Measurements from ENCODE around the gene MRPL43.

The MRPL43 gene

DNA sequence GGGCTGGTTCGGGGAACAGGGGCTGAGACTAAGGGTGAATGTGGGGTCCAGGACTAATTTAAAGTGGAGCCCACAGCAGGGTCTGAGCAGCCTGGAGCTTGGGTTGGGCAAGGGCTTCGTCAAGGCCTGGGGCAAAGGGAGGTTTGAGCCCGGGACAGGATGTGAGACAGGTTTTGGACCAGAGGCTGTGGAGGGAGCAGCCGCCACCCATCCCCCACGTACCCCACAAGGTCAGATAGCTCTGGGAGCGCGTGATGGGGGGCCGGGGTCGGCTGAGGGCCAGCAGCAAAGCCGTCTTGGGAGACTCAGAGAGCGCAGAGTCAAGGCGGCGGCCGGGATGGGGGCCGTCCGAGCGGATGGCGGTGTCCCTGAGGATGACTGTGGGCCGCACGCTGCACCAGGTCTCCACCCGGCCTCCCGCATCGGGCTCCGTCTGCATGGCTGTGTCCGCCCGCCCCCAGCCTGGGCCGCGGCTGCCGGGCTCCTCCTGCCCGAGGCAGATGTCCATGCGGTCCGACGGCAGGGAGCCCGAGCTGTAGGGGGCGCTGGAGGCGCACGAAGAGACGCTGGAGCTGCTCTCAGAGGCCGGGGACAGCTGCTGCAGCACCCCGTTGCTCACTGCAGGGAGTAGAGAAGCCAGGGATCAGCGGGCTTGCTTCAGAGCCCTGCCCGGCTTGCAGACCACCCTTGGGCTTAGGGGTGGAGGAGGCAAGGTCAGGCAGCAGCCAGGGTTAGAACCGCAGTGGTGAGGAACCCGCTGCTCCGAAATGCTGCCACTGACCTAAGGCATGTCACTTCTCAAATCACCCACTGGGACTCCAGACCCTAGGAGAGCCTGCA lies 31.5 kb upstream of the MRPL43 start:
- H3K9me3 ChIP-seq (ENCODE audit: control insufficient read depth, low read length) = no peaks in the 10 kb centered on the region
- H3K4me1 ChIP-seq (ENCODE audit: control insufficient read depth, insufficient read depth, low read length) = peaks cover 14% of the 10 kb centered on the region
- no peaks in the 10 kb centered on the region for H3K36me3 ChIP-seq (ENCODE audit: control insufficient read depth, insufficient read depth, low read length)
- H3K27ac ChIP-seq (ENCODE audit: insufficient read depth, low read depth, low read length, poor library complexity, severe bottlenecking) = no peak overlapping the region
- 8 to 9% methylated on average over 45 of the region's 45 CpGs for WGBS, 2 experiments
- peak overlapping the region; percentile 9 for H3K4me3 ChIP-seq (ENCODE audit: insufficient read depth, low read depth, low read length)
- H3K27me3 ChIP-seq (ENCODE audit: control insufficient read depth, insufficient read depth, low read length, poor library complexity, severe bottlenecking) = peaks cover 59% of the 10 kb centered on the region

DNA sequence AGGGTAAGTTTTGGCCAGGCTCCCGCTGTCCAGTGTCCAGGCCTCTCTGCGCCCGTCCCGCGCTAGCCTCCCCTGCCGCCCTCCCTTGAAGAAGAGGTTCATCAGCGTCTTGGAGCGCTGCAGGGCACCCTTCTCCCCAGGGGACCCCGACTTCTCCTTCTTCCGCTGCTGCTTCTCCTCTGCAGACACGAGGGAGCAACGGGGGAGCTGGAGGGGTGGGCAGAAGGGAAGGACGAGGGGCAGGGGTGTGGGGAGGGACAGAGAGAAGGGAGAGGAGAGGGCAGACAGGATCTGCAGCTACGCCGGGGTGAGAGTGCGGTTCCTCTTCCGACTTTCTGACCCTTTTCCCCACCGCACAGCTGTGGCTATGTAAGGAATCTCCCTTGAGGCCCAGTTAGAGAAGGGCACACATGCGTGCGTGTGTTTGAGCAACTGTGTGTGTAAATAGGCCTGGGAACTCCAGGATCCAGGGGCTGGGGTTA lies 30.9 kb upstream of the MRPL43 start:
- Histone ChIP-seq H3K27me3 (ENCODE audit: control insufficient read depth, insufficient read depth, low read length, poor library complexity, severe bottlenecking) (peaks cover 59% of the 10 kb centered on the region), H3K4me1 (ENCODE audit: control insufficient read depth, insufficient read depth, low read length) (peaks cover 14% of the 10 kb centered on the region), H3K4me3 (ENCODE audit: insufficient read depth, low read depth, low read length) (no peak overlapping the region), H3K9me3 (ENCODE audit: control insufficient read depth, low read length) (no peaks in the 10 kb centered on the region), H3K27ac (ENCODE audit: insufficient read depth, low read depth, low read length, poor library complexity, severe bottlenecking) (no peak overlapping the region), H3K36me3 (ENCODE audit: control insufficient read depth, insufficient read depth, low read length) (no peaks in the 10 kb centered on the region)
- WGBS, 2 experiments = 12 to 14% methylated on average over 20 of the region's 20 CpGs

DNA sequence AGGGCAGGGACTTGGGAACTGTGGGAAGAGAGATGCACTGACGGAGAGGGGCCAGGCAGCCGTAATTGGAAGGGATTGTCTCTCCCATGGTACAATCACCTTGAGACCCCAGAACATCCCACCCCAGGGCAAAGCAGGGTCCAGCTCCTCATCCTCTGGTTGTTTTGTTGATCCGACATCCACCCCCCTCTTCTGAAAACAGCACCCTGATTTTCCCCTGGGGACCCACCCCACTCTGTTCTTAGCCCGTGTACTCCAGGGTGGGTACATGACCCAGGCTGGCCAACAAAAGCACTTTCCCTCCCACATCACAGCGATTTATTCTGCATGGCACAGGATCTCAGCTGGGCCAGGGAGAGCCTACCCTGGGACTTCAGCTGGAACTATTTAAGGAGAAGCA lies 29.5 kb upstream of the MRPL43 start:
- peaks cover 14% of the 10 kb centered on the region for H3K4me1 ChIP-seq (ENCODE audit: control insufficient read depth, insufficient read depth, low read length)
- WGBS, 2 experiments = 56 to 65% methylated on average over 5 of the region's 5 CpGs
- H3K27ac ChIP-seq (ENCODE audit: insufficient read depth, low read depth, low read length, poor library complexity, severe bottlenecking) = no peak overlapping the region
- H3K27me3 ChIP-seq (ENCODE audit: control insufficient read depth, insufficient read depth, low read length, poor library complexity, severe bottlenecking) = peaks cover 59% of the 10 kb centered on the region
- H3K4me3 ChIP-seq (ENCODE audit: insufficient read depth, low read depth, low read length) = no peak overlapping the region
- no peaks in the 10 kb centered on the region for H3K36me3 ChIP-seq (ENCODE audit: control insufficient read depth, insufficient read depth, low read length)
- H3K9me3 ChIP-seq (ENCODE audit: control insufficient read depth, low read length) = no peaks in the 10 kb centered on the region

DNA sequence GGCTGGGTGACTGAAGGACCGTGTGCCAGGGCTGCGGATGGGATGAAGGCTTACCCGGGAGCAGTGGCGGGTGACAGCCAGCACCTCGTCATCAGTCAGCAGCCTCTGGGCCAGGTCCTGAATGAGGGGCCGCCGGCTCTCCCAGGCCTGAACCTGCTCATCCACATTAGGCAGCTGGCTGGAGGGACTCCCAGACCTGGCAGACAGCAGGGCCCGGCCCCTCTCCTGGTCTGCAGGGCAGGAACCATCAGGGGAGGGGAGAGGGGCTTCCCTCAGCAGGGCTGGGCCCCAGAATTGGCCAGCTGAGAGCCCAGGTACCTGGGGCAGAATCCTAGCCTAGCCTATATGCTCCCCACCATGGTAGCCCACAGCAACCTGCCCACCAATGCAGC lies 28.3 kb upstream of the MRPL43 start:
- Histone ChIP-seq H3K4me3 (ENCODE audit: insufficient read depth, low read depth, low read length) (no peak overlapping the region), H3K27ac (ENCODE audit: insufficient read depth, low read depth, low read length, poor library complexity, severe bottlenecking) (no peak overlapping the region), H3K36me3 (ENCODE audit: control insufficient read depth, insufficient read depth, low read length) (no peaks in the 10 kb centered on the region), H3K4me1 (ENCODE audit: control insufficient read depth, insufficient read depth, low read length) (peaks cover 14% of the 10 kb centered on the region), H3K27me3 (ENCODE audit: control insufficient read depth, insufficient read depth, low read length, poor library complexity, severe bottlenecking) (peaks cover 58% of the 10 kb centered on the region), H3K9me3 (ENCODE audit: control insufficient read depth, low read length) (no peaks in the 10 kb centered on the region)
- 87 to 88% methylated on average over 8 of the region's 8 CpGs for WGBS, 2 experiments

DNA sequence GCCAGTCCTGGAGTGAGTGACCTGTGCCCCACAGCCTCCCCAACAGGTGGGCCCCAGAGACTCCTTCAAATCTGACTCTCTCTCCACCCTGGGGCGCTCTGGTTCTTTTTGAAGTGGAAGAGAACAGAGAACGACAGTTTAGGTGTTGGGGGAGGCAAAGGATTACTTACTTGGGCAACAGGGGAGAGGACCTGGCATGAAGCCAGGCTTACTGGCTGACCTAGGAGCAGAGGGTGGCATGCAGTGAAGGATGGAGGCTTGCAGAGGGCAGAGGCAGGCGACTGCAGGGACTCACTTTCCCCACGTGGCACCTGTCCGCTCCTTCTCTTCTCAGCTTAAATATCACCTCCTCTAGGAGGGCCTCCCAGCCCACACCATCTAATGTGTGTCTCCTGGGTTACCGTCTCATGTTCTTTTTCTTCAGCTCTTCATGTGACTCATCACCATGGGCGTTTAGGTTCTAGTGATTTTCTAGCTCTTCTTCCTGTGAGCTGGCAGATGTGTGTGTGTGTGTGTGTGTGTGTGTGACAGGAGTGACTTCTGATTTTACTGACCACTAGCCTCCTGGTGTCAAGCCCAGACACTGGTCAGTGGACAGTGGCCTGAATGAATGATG lies 27.8 kb upstream of the MRPL43 start:
- no peak overlapping the region for H3K4me3 ChIP-seq (ENCODE audit: insufficient read depth, low read depth, low read length)

DNA sequence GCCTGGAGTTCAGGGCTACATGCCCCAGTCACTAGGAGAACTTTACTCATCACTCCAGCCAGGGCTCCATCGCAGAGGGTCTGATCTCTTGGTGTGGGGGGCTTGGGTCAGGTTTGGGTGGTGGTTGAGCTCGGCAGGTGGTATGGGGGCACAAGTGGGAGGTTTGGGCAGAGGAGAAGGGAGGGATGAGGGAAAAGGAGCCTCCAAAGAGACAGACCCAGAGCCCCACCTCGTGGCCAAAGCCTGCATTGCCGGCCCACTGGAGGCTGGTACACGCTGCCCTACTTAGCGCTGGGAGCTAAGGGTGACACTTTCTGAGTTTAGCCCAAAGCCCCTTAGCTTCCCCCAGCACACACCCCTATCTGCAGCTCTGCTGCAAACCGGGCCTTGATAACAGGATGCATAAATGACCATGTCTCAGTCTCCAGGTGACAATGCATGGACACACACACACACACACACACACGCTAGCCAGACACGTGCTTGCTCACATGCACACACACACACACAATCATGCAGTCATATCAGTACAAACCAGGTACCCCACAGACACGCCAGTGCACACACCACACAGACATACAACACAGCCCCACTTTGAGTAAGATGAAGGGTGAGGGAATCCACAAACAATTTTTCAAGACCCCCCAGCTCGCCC lies 27.1 kb upstream of the MRPL43 start:
- Histone ChIP-seq H3K36me3 (ENCODE audit: control insufficient read depth, insufficient read depth, low read length) (no peaks in the 10 kb centered on the region), H3K4me1 (ENCODE audit: control insufficient read depth, insufficient read depth, low read length) (peaks cover 14% of the 10 kb centered on the region), H3K9me3 (ENCODE audit: control insufficient read depth, low read length) (no peaks in the 10 kb centered on the region), H3K4me3 (ENCODE audit: insufficient read depth, low read depth, low read length) (no peak overlapping the region), H3K27ac (ENCODE audit: insufficient read depth, low read depth, low read length, poor library complexity, severe bottlenecking) (no peak overlapping the region), H3K27me3 (ENCODE audit: control insufficient read depth, insufficient read depth, low read length, poor library complexity, severe bottlenecking) (peaks cover 46% of the 10 kb centered on the region)
- 22 to 24% methylated on average over 11 of the region's 11 CpGs for WGBS, 2 experiments

More for the DNA sequence above, 27.8 kb upstream of the MRPL43 start:
- 52 to 60% methylated on average over 6 to 7 of the region's 7 CpGs for whole genome bisulfite sequencing, 2 experiments
- no peak overlapping the region for H3K27ac ChIP-seq (ENCODE audit: insufficient read depth, low read depth, low read length, poor library complexity, severe bottlenecking)
- peaks cover 14% of the 10 kb centered on the region for H3K4me1 ChIP-seq (ENCODE audit: control insufficient read depth, insufficient read depth, low read length)
- H3K27me3 ChIP-seq (ENCODE audit: control insufficient read depth, insufficient read depth, low read length, poor library complexity, severe bottlenecking) = peaks cover 53% of the 10 kb centered on the region
- no peaks in the 10 kb centered on the region for H3K36me3 ChIP-seq (ENCODE audit: control insufficient read depth, insufficient read depth, low read length)
- H3K9me3 ChIP-seq (ENCODE audit: control insufficient read depth, low read length) = no peaks in the 10 kb centered on the region

DNA sequence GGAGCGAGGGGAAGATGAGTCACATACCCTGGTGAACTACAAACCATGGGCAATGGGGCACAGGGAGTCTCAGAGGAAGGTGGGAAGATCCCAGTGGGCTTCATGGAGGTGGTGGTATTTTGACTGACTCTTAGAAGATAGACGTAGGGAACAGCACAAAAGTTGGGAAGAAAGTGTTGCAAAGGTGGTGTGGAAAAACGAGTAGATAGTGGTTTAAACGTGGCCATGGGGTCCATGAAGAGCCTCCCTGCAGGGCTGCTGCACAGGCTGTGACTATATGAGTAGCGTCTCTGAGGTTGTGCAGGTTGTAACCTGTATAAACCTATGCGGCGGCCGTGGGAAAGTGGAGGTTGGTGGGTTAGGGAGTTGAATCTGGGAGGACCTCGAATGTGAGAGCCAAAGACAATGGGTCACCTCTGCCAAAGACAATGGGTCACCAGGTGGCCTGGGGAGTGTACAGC lies 26.1 kb upstream of the MRPL43 start:
- Histone ChIP-seq H3K27ac (ENCODE audit: insufficient read depth, low read depth, low read length, poor library complexity, severe bottlenecking) (no peak overlapping the region), H3K4me3 (ENCODE audit: insufficient read depth, low read depth, low read length) (no peak overlapping the region), H3K9me3 (ENCODE audit: control insufficient read depth, low read length) (no peaks in the 10 kb centered on the region), H3K27me3 (ENCODE audit: control insufficient read depth, insufficient read depth, low read length, poor library complexity, severe bottlenecking) (peaks cover 36% of the 10 kb centered on the region), H3K4me1 (ENCODE audit: control insufficient read depth, insufficient read depth, low read length) (peaks cover 20% of the 10 kb centered on the region), H3K36me3 (ENCODE audit: control insufficient read depth, insufficient read depth, low read length) (no peaks in the 10 kb centered on the region)
- 67 to 68% methylated on average over 9 of the region's 9 CpGs for WGBS, 2 experiments

DNA sequence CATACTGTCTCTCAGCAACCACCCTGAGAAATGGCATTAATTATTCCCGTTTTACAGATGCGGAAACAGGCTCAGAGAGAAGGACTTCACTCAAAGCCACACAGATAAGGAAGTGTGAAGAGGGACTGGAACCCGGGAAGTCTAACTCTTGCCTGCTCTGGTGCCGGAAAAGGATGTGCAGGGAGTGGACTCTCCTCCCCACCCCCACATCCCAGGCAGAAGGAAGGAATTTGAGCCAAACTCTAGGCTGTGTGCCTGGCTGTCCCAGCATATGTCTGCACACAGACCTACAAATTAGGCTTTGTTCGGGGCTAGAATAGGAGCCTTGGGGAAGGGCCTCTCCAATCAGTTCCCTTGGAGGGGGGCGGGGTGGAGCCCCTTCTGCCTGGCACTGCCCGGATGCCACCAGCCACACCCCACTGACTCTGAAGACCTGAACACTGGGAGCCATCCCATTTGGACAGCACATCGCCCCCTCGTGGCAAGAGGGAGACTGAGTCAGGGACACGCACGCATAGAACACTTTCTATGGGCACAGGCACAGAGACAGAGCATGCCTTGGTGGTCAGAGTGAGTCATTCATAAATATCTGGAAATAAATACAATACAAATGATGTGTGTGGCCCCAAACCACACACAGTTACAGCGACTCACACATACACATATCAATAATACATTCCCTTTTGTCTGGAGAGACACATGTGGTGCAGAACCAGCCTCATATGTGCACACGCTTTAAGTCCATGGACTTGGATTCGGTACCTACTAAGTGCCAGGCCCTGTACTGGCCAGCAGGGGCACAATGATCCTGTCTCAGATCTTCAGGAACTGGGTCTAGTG lies 25.4 kb upstream of the MRPL43 start:
- H3K36me3 ChIP-seq (ENCODE audit: control insufficient read depth, insufficient read depth, low read length) = no peaks in the 10 kb centered on the region
- peaks cover 19% of the 10 kb centered on the region for H3K4me1 ChIP-seq (ENCODE audit: control insufficient read depth, insufficient read depth, low read length)
- H3K27ac ChIP-seq (ENCODE audit: insufficient read depth, low read depth, low read length, poor library complexity, severe bottlenecking) = no peak overlapping the region
- no peak overlapping the region for H3K4me3 ChIP-seq (ENCODE audit: insufficient read depth, low read depth, low read length)
- H3K9me3 ChIP-seq (ENCODE audit: control insufficient read depth, low read length) = no peaks in the 10 kb centered on the region
- WGBS, 2 experiments = 44 to 48% methylated on average over 14 of the region's 14 CpGs
- H3K27me3 ChIP-seq (ENCODE audit: control insufficient read depth, insufficient read depth, low read length, poor library complexity, severe bottlenecking) = peaks cover 30% of the 10 kb centered on the region

DNA sequence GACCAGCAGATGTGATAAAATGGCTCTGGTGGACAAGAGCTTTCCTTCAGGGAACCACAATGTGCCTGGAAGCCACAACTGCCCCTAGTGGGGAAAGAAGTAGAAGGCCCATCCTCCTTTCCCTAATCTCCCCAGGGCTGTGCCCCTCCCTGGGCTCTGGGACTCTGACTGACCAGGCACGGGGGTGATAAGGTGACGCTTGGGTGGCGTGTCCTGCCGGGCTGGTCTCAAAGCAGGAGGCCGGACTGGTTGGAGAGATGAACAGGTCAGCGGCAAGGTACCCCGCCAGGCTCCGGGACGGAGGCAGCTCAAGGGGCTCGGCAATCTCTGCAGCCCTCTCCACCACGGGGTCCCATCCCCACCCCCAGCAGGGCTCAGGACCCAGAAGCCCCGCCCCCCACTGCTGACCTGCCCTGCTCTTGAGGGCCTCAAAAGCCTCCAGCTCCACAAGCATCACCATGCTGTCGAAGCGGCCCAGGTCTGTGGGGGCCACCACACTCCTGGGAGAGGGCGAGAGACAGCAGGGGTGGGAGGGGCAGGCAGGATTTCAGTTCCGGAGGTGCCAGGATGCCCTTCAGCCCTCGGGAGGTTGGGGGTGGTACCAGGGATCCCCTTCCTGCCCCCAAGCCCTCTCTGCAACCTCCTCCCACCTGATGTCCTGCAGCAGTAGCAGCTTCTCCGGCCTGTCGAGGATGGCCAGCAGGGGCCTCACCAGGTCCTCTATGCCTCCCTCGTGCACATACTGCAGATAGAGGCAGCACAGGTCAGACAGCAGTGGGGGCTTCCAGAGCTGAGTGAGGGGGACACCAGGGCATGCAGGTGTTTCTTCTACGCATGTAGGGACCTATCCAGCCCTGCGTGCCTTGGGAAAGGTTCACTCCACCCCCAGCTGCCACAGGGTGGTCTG lies 24.5 kb upstream of the MRPL43 start:
- Histone ChIP-seq H3K27ac (ENCODE audit: insufficient read depth, low read depth, low read length, poor library complexity, severe bottlenecking) (no peak overlapping the region), H3K27me3 (ENCODE audit: control insufficient read depth, insufficient read depth, low read length, poor library complexity, severe bottlenecking) (peaks cover 20% of the 10 kb centered on the region), H3K36me3 (ENCODE audit: control insufficient read depth, insufficient read depth, low read length) (peaks cover under 1% of the 10 kb centered on the region), H3K9me3 (ENCODE audit: control insufficient read depth, low read length) (no peaks in the 10 kb centered on the region), H3K4me1 (ENCODE audit: control insufficient read depth, insufficient read depth, low read length) (peaks cover 19% of the 10 kb centered on the region), H3K4me3 (ENCODE audit: insufficient read depth, low read depth, low read length) (no peak overlapping the region)
- WGBS, 2 experiments = 66 to 68% methylated on average over 22 of the region's 22 CpGs
